K562 (cell line): ENCODE data around the gene STIM1. TPM values are rescaled to one million over a fixed set of nuclear protein-coding genes. Genes with fewer than 3 reads are reported as not detected.

Experiments
- ATAC-seq: fragments of 200-7000 bp; cut with Tn5 transposase; 3 replicates; pipeline ENCODE4 v1.9.1; 2020; ENCODE audit warnings: moderate library complexity
- BruUV-seq: library from RNA; stranded (reverse); fragments of 400-500 nt; replicated peaks from 2 replicates; lab custom pipeline; 2021; lab: Mats Ljungman, UMichigan
- CTCF ChIA-PET: fragments of 300-600 bp; formaldehyde crosslinking; extraction: SDS; loops from one replicate; lab custom pipeline; 2021; ENCODE audit warnings: low intra/inter-chr PET ratio; lab: Yijun Ruan, JAX
- POLR2A ChIA-PET: fragments of 300-600, 350-650 bp; sonication (Branson Sonifier 250); formaldehyde crosslinking; extraction: SDS; loops from one replicate; lab custom pipeline; 2021; ENCODE audit warnings: antibody characterized with exemption, inconsistent platforms; lab: Yijun Ruan, JAX
- DNase-seq, 4 experiments: peaks; one replicate each; pipeline versions ENCODE4 v3.0.0 to v3.0.0-alpha.2; 2011 to 2018; ENCODE audit warnings: low spot score in 3 of 4, mixed read lengths in 3 of 4; ENCODE audit errors: extremely low read depth in 1 of 4
- FAIRE-seq: peaks from 2 replicates; lab custom pipeline; 2011; peaks lifted over from hg19 to GRCh38; lab: Jason Lieb, UNC
- H2AFZ ChIP-seq: 2 replicates; pipeline ENCODE4 v1.6.0; 2011; ENCODE audit warnings: low read depth, low read length, control low read depth, inconsistent platforms
- H3K27ac ChIP-seq: fragments of 200-600 bp; 3 replicates; pipeline ENCODE4 v1.8.0; 2011; ENCODE audit warnings: low read depth, mild to moderate bottlenecking, control low read depth, inconsistent platforms, low read length, moderate library complexity, mixed read lengths; ENCODE audit errors: extremely low read depth
- H3K27me3 ChIP-seq, 2 experiments: fragments of 300-600 bp in 1 of 2; 2 replicates in 1 of 2; 3 replicates in 1 of 2; pipeline versions ENCODE4 v1.6.0 to v1.8.0; 2011; ENCODE audit warnings: inconsistent platforms in 2 of 2, low read length in 2 of 2, mild to moderate bottlenecking in 1 of 2, mixed read lengths in 1 of 2, moderate library complexity in 1 of 2; ENCODE audit not compliant: control insufficient read depth in 2 of 2, insufficient read depth in 2 of 2
- H3K36me3 ChIP-seq: fragments of 300-600 bp; 3 replicates; pipeline ENCODE4 v1.8.0; 2011; ENCODE audit warnings: mild to moderate bottlenecking, low read length, inconsistent platforms; ENCODE audit not compliant: control insufficient read depth, insufficient read depth
- H3K4me1 ChIP-seq, 2 experiments: fragments of 200-600 bp in 1 of 2; replicated peaks in 1 of 2; 2 replicates in 1 of 2; 3 replicates in 1 of 2; pipeline versions ENCODE4 v1.5.1 to v1.8.0; 2011; ENCODE audit warnings: inconsistent platforms in 2 of 2, low read length in 2 of 2, mild to moderate bottlenecking in 1 of 2, mixed read lengths in 1 of 2, moderate library complexity in 1 of 2; ENCODE audit not compliant: control insufficient read depth in 2 of 2, insufficient read depth in 2 of 2
- H3K4me2 ChIP-seq: 2 replicates; pipeline ENCODE4 v1.6.1; 2011; ENCODE audit warnings: low read length, control low read depth, inconsistent platforms, mixed read lengths; ENCODE audit not compliant: insufficient read depth
- H3K4me3 ChIP-seq: fragments of 200-600 bp; sonication (generic), shearing (Covaris generic); 2 replicates; pipeline ENCODE4 v1.5.1; 2016; ENCODE audit warnings: control low read depth, inconsistent platforms
- H3K79me2 ChIP-seq: fragments of 200-600 bp; 3 replicates; pipeline ENCODE4 v1.8.0; 2011; ENCODE audit warnings: low read length, inconsistent platforms; ENCODE audit not compliant: control insufficient read depth, insufficient read depth
- H3K9ac ChIP-seq, 2 experiments: 2 replicates each; pipeline versions ENCODE4 v1.6.0 to v1.6.1; 2011; ENCODE audit warnings: low read depth in 2 of 2, low read length in 2 of 2, control low read depth in 1 of 2, inconsistent platforms in 1 of 2, mild to moderate bottlenecking in 1 of 2, mixed read lengths in 1 of 2; ENCODE audit not compliant: insufficient read depth in 1 of 2
- H3K9me1 ChIP-seq: one replicate; pipeline ENCODE4 v1.6.0; 2011; ENCODE audit warnings: inconsistent platforms, mild to moderate bottlenecking, low read length, moderate library complexity; ENCODE audit not compliant: control insufficient read depth, insufficient read depth
- H3K9me3 ChIP-seq: replicated peaks from 2 replicates; pipeline ENCODE4 v1.5.1; 2011; ENCODE audit warnings: low read depth, low read length, inconsistent platforms; ENCODE audit not compliant: control insufficient read depth, insufficient read depth
- H4K20me1 ChIP-seq: replicated peaks from 2 replicates; pipeline ENCODE4 v1.6.1; 2011; ENCODE audit warnings: low read length, inconsistent platforms, mixed read lengths; ENCODE audit not compliant: control insufficient read depth, insufficient read depth
- CXXC5 ChIP-seq: fragments of 250-450 bp; sonication (Bioruptor Pico); IDR thresholded peaks from 2 replicates; pipeline ENCODE4 v1.8.0; 2022; ENCODE audit warnings: inconsistent platforms, mild to moderate bottlenecking, moderate library complexity
- FOXO4 ChIP-seq: fragments of 450-650 bp; formaldehyde crosslinking; IDR thresholded peaks from 2 replicates; pipeline ENCODE4 v1.4.0; 2020; ENCODE audit warnings: mild to moderate bottlenecking, moderate library complexity
- IRF2 ChIP-seq: sonication (generic); formaldehyde crosslinking; IDR thresholded peaks from 2 replicates; pipeline ENCODE4 v1.8.1; 2022; ENCODE audit warnings: mild to moderate bottlenecking, missing genetic modification reagents
- KAT7 ChIP-seq: sonication (generic); formaldehyde crosslinking; IDR thresholded peaks from 2 replicates; pipeline ENCODE4 v1.8.0; 2022; ENCODE audit warnings: missing genetic modification reagents, mild to moderate bottlenecking, borderline replicate concordance
- KDM4B ChIP-seq, 2 experiments: fragments of 450-650 bp in 1 of 2; sonication (generic) in 1 of 2; IDR thresholded peaks; 2 replicates each; pipeline ENCODE4 v1.6.1; 2016 to 2017; ENCODE audit warnings: borderline replicate concordance in 2 of 2, antibody characterized with exemption in 1 of 2, low read depth in 1 of 2, mild to moderate bottlenecking in 1 of 2
- XRCC3 ChIP-seq: fragments of 450-650 bp; IDR thresholded peaks from 2 replicates; pipeline ENCODE4 v1.6.1; 2017; ENCODE audit warnings: mild to moderate bottlenecking, moderate library complexity
- ZBTB1 ChIP-seq: sonication (generic); formaldehyde crosslinking; IDR thresholded peaks from 2 replicates; pipeline ENCODE4 v1.8.1; 2023; ENCODE audit warnings: missing genetic modification reagents, low read depth, mild to moderate bottlenecking, borderline replicate concordance
- ZNF644 ChIP-seq: fragments of 200-800 bp; sonication (Bioruptor generic); IDR thresholded peaks from 2 replicates; pipeline ENCODE4 v1.6.1; 2016; ENCODE audit warnings: low read depth, missing genetic modification characterization, missing compliant biosample characterization
- WGBS: fragments of 100-300 bp; shearing (Covaris generic); methylation state at CpG from one replicate; pipeline ENCODE4 v1.1.6; 2016; ENCODE audit warnings: low coverage, mixed read lengths; ENCODE audit not compliant: insufficient coverage; ENCODE audit errors: missing lambda C conversion rate; 5-methylcytosine and 5-hydroxymethylcytosine counted together
- in situ Hi-C: fragments of 300-500 bp; cut with MboI; formaldehyde crosslinking; loops from 4 replicates; pipeline ENCODE4 v1.15.0; 2018; ENCODE audit warnings: inconsistent platforms, mixed read lengths
- intact Hi-C: fragments of 100-400 bp; cut with micrococcal nuclease; formaldehyde crosslinking; loops from 2 replicates; pipeline ENCODE4 v1.14.2; 2022
- polyA plus RNA-seq, 8 experiments: library from polyadenylated mRNA; depleted of rRNA in 4 of 8; stranded (reverse) in 5 of 8; unstranded in 3 of 8; fragments of >200 nt; fragmentation: Nextera tagmentation in 2 of 8; fragmentation: Illumina TruSeq in 1 of 8; extraction: Ambion mirVana in 2 of 8; extraction: Trizol in 1 of 8; gene quantifications; 2 replicates each; pipeline versions ENCODE4 v1.2.1 to v1.2.3, GENCODE V29; 2011 to 2014; ENCODE audit warnings: inconsistent platforms in 1 of 8, missing spikeins in 1 of 8
- total RNA-seq, 7 experiments: library from RNA; depleted of rRNA in 6 of 7; stranded (reverse); fragments of >200 nt in 6 of 7; fragmentation: Illumina TruSeq in 2 of 7; extraction: Trizol in 2 of 7; gene quantifications; 2 replicates each; pipeline versions ENCODE4 v1.2.1 to v1.2.3, GENCODE V29; 2011 to 2021; ENCODE audit warnings: low replicate concordance in 1 of 7
- TF ChIP-seq, protein P1 (sequence below): fragments of 250-450 bp; sonication (Bioruptor Pico); IDR thresholded peaks from 2 replicates; pipeline ENCODE4 v1.8.0; 2022; ENCODE audit warnings: moderate library complexity, mild to moderate bottlenecking, inconsistent platforms

The STIM1 gene
- total and polyA plus RNA-seq, 9 of the 15 experiments (the other 6 are each of a cell fraction or from before 2014, with no cell fraction given) = 7.7 to 50.5 (median 22.5) TPM

DNA sequence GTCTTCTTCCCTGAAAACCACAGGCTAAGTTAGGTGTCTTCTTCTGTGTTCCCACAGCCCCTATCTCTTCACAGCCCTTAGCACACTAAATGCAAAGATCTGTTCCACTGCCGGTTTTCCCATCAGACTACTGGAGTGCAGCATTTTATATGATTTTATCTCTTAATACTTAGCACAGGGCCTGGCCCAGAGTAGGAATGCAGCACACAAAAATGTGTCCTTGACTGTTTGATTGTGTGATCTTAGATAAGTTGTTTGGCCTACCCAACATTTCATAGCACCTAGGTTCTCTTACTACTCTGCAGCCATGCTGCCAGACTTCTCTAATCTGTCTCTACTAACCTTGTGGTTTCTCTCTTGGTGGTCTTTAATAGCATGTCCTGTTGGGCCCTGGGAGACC is 185.0 kb downstream of the STIM1 start (continued):
- TF ChIP-seq FOXO4 (CRISPR knock-in tag) (no peak), XRCC3 (no peak), KDM4B (IDR thresholded peaks at IDR 0.05; ENCODE audit: borderline replicate concordance in 2 of 2, low read depth in 1 of 2) (no peak), ZNF644 (tag) (no peak)

GRCh38 chr11:4041731-4042391 is 186.4 kb downstream of the STIM1 start:
- POLR2A ChIA-PET = interaction anchor here (0.5 to 1.8 kb wide), 5 partner anchors 16 to 183 kb away, joined by 3 to 7 read pairs (median 4); no protein-coding TSS in a partner anchor
- no peak for FAIRE-seq
- intact Hi-C loops = no loop called here

More at GRCh38 chr11:4041731-4042391, 186.4 kb downstream of the STIM1 start:
- no peak for ATAC-seq
- Histone ChIP-seq H3K4me3 (no peak overlapping the region), H4K20me1 (no peaks in the 10 kb centered on the region), H3K4me1 (peaks cover 0 to 10% of the 10 kb centered on the region in 2 experiments; a peak in 2 of 5 replicates), H3K9ac (no peak overlapping the region), H3K4me2 (no peak overlapping the region), H3K9me3 (no peaks in the 10 kb centered on the region), H3K36me3 (no peaks in the 10 kb centered on the region), H3K79me2 (0 out of 3 replicates have a peak, but pooled peaks cover 2% of the 10 kb centered on the region), H2AFZ (no peak overlapping the region), H3K27me3 (no peaks in the 10 kb centered on the region), H3K9me1 (no peaks in the 10 kb centered on the region), H3K27ac (no peak overlapping the region)
- 77% methylated on average over 6 of the region's 6 CpGs for WGBS
- no TSS peak for BruUV-seq
- in situ Hi-C loops = no loop called here
- CTCF ChIA-PET = no interaction called here
- TF ChIP-seq ZBTB1 (CRISPR knock-in tag) (no peak), KAT7 (no peak), IRF2 (CRISPR knock-in tag) (no peak), CXXC5 (CRISPR knock-in tag) (no peak)
- TF ChIP-seq, protein P1, sequence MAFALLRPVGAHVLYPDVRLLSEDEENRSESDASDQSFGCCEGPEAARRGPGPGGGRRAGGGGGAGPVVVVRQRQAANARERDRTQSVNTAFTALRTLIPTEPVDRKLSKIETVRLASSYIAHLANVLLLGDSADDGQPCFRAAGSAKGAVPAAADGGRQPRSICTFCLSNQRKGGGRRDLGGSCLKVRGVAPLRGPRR = no peak
- no peak for DNase-seq
